ENCODE data around the gene SHISA4. TPM values are rescaled to one million over a fixed set of nuclear protein-coding genes. Genes with fewer than 3 reads are reported as not detected.

SHISA4 gene
- polyA plus RNA-seq, 1 donor from 2014 or later, result 1.5 TPM

- Histone ChIP-seq H3K9me2 (ENCODE audit: insufficient read depth, low read length) (no peaks in the 10 kb centered on the region), H3K36me3 (ENCODE audit: insufficient read depth, low read length) (peaks cover 14% of the 10 kb centered on the region), H3K4me2 (ENCODE audit: low read length) (no peak overlapping the region), H2AFZ (ENCODE audit: low read depth, low read length) (no peak overlapping the region), H3K79me2 (replicated peaks; ENCODE audit: insufficient read depth, low read length) (no peaks in the 10 kb centered on the region), H3K27ac (ENCODE audit: low read length) (no peak overlapping the region), H3K27me3 (ENCODE audit: insufficient read depth, low read depth, low read length) (no peaks in the 10 kb centered on the region), H4K20me1 (ENCODE audit: insufficient read depth) (no peaks in the 10 kb centered on the region), H3K9ac (ENCODE audit: low read length) (no peak overlapping the region), H3K9me3 (ENCODE audit: low read length) (no peaks in the 10 kb centered on the region), H3K4me3 (ENCODE audit: low read length) (no peak overlapping the region), H3F3A (ENCODE audit: insufficient read depth, low read length, poor library complexity, severe bottlenecking) (no peaks in the 10 kb centered on the region)
- TF ChIP-seq POLR2AphosphoS5 (IDR thresholded peaks at IDR 0.05) (no peak), EP300 (conservative IDR thresholded peaks at IDR 0.05; ENCODE audit: poor library complexity, severe bottlenecking) (no peak), RAD21 (conservative IDR thresholded peaks at IDR 0.05) (no peak), EZH2 (IDR thresholded peaks at IDR 0.05; ENCODE audit: borderline replicate concordance, insufficient read depth, low read length, poor library complexity, severe bottlenecking) (no peak), CTCF (IDR thresholded peaks at IDR 0.05; ENCODE audit: poor library complexity, severe bottlenecking) (no peak)
- TF ChIP-seq, protein P1, sequence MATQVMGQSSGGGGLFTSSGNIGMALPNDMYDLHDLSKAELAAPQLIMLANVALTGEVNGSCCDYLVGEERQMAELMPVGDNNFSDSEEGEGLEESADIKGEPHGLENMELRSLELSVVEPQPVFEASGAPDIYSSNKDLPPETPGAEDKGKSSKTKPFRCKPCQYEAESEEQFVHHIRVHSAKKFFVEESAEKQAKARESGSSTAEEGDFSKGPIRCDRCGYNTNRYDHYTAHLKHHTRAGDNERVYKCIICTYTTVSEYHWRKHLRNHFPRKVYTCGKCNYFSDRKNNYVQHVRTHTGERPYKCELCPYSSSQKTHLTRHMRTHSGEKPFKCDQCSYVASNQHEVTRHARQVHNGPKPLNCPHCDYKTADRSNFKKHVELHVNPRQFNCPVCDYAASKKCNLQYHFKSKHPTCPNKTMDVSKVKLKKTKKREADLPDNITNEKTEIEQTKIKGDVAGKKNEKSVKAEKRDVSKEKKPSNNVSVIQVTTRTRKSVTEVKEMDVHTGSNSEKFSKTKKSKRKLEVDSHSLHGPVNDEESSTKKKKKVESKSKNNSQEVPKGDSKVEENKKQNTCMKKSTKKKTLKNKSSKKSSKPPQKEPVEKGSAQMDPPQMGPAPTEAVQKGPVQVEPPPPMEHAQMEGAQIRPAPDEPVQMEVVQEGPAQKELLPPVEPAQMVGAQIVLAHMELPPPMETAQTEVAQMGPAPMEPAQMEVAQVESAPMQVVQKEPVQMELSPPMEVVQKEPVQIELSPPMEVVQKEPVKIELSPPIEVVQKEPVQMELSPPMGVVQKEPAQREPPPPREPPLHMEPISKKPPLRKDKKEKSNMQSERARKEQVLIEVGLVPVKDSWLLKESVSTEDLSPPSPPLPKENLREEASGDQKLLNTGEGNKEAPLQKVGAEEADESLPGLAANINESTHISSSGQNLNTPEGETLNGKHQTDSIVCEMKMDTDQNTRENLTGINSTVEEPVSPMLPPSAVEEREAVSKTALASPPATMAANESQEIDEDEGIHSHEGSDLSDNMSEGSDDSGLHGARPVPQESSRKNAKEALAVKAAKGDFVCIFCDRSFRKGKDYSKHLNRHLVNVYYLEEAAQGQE (IDR thresholded peaks at IDR 0.05; ENCODE audit: borderline replicate concordance), result no peak
Measured at GRCh38 chr1:201874672-201875071, 14.0 kb upstream of the SHISA4 start.

DNA sequence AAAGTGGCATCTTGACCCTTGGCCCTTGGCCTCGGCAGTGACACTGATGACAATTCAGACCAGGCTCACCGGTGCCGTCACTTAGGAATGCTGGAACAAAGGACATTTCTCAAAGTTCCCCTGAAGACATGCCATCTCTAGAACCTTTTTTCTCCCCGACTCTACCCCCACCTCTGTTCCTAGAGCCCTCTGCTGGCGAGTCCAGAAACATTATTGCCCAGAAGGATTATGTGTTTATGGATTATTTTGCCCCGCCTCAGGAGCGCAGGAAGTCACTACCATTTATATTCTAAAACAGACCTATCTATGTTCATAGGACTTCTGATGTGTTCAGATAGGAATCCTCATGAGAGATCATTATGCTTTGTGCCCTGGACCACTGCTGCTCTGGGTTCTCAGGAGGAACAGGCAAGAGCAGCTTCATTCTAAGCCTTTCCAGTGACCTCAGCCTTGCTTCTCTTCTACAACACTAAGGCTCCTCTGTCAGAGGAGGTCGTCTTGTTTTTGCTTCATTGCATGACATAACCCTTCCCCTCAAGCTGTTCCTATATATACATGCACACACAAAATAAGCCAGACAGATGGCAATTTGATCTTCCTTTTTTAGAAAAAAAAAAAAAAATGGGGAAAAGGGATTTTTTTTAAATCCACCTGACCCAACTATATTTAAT, 12.4 kb upstream of the SHISA4 start:
- H3K27ac ChIP-seq (ENCODE audit: low read length), result no peak overlapping the region

More for the DNA sequence above, 12.4 kb upstream of the SHISA4 start:
- H3K9ac ChIP-seq (ENCODE audit: low read length), result no peak overlapping the region
- H3K27me3 ChIP-seq (ENCODE audit: insufficient read depth, low read depth, low read length), result no peaks in the 10 kb centered on the region
- H3K79me2 ChIP-seq (replicated peaks; ENCODE audit: insufficient read depth, low read length), result no peaks in the 10 kb centered on the region
- H4K20me1 ChIP-seq (ENCODE audit: insufficient read depth), result no peaks in the 10 kb centered on the region
- H2AFZ ChIP-seq (ENCODE audit: low read depth, low read length), result no peak overlapping the region
- TF ChIP-seq MXI1 (conservative IDR thresholded peaks at IDR 0.05; ENCODE audit: poor library complexity, severe bottlenecking), result no peak
- TF ChIP-seq CTCF (IDR thresholded peaks at IDR 0.05; ENCODE audit: poor library complexity, severe bottlenecking), result peak; percentile 32
- H3K4me3 ChIP-seq (ENCODE audit: low read length), result no peak overlapping the region
- H3K9me2 ChIP-seq (ENCODE audit: insufficient read depth, low read length), result no peaks in the 10 kb centered on the region
- H3K9me3 ChIP-seq (ENCODE audit: low read length), result no peaks in the 10 kb centered on the region
- H3F3A ChIP-seq (ENCODE audit: insufficient read depth, low read length, poor library complexity, severe bottlenecking), result no peaks in the 10 kb centered on the region
- H3K36me3 ChIP-seq (ENCODE audit: insufficient read depth, low read length), result no peaks in the 10 kb centered on the region
- H3K4me2 ChIP-seq (ENCODE audit: low read length), result no peak overlapping the region
